Astrocyte (in vitro differentiated cells and primary cell): ENCODE data around the gene NAB1. TPM values are rescaled to one million over a fixed set of nuclear protein-coding genes. Genes with fewer than 3 reads are reported as not detected.

Experiments
- DNase-seq: peaks from one replicate; pipeline ENCODE4 v3.0.0-alpha.2; 2010; ENCODE audit warnings: low read depth
- FAIRE-seq: peaks from 2 replicates; lab custom pipeline; 2011; peaks lifted over from hg19 to GRCh38; lab: Jason Lieb, UNC
- H2AFZ ChIP-seq: 2 replicates; pipeline ENCODE4 v1.6.0; 2012; ENCODE audit warnings: low read depth, low read length, inconsistent platforms
- H3K27ac ChIP-seq: 2 replicates; pipeline ENCODE4 v1.5.1; 2011; ENCODE audit warnings: low read depth, low read length, inconsistent platforms
- H3K27me3 ChIP-seq: 2 replicates; pipeline ENCODE4 v1.6.0; 2011; ENCODE audit warnings: low read length, inconsistent platforms; ENCODE audit not compliant: insufficient read depth
- H3K36me3 ChIP-seq: 2 replicates; pipeline ENCODE4 v1.5.1; 2011; ENCODE audit warnings: low read length, inconsistent platforms; ENCODE audit not compliant: insufficient read depth
- H3K4me1 ChIP-seq: 2 replicates; pipeline ENCODE4 v1.5.1; 2011; ENCODE audit warnings: low read length, inconsistent platforms; ENCODE audit not compliant: insufficient read depth
- H3K4me2 ChIP-seq: 2 replicates; pipeline ENCODE4 v1.6.0; 2012; ENCODE audit warnings: low read length, inconsistent platforms
- H3K4me3 ChIP-seq: 2 replicates; pipeline ENCODE4 v1.5.1; 2011; ENCODE audit warnings: low read depth, mild to moderate bottlenecking, low read length, inconsistent platforms; ENCODE audit not compliant: insufficient read depth
- H3K79me2 ChIP-seq: 2 replicates; pipeline ENCODE4 v1.6.0; 2012; ENCODE audit warnings: mild to moderate bottlenecking, low read length, inconsistent platforms; ENCODE audit not compliant: insufficient read depth
- H3K9ac ChIP-seq: 2 replicates; pipeline ENCODE4 v1.6.0; 2012; ENCODE audit warnings: mild to moderate bottlenecking, low read length, inconsistent platforms
- H3K9me3 ChIP-seq: 2 replicates; pipeline ENCODE4 v1.5.1; 2012; ENCODE audit warnings: low read depth, mild to moderate bottlenecking, low read length, inconsistent platforms; ENCODE audit not compliant: insufficient read depth
- H4K20me1 ChIP-seq: 2 replicates; pipeline ENCODE4 v1.6.0; 2012; ENCODE audit warnings: low read length, inconsistent platforms; ENCODE audit not compliant: insufficient read depth
- H3K27ac Mint-ChIP-seq: one replicate; pipeline ENCODE4 v1.8.0; 2021; ENCODE audit warnings: mild to moderate bottlenecking, mixed read lengths; ENCODE audit not compliant: unreplicated experiment
- H3K27me3 Mint-ChIP-seq: one replicate; pipeline ENCODE4 v1.8.0; 2021; ENCODE audit warnings: low read depth, mixed read lengths; ENCODE audit not compliant: unreplicated experiment
- H3K36me3 Mint-ChIP-seq: one replicate; pipeline ENCODE4 v1.8.0; 2021; ENCODE audit warnings: low read depth, mixed read lengths; ENCODE audit not compliant: unreplicated experiment
- H3K4me1 Mint-ChIP-seq: one replicate; pipeline ENCODE4 v1.8.0; 2021; ENCODE audit warnings: low read depth, mixed read lengths; ENCODE audit not compliant: unreplicated experiment
- H3K4me3 Mint-ChIP-seq: one replicate; pipeline ENCODE4 v1.8.0; 2021; ENCODE audit warnings: mild to moderate bottlenecking, moderate library complexity, mixed read lengths; ENCODE audit not compliant: unreplicated experiment
- H3K9me3 Mint-ChIP-seq: one replicate; pipeline ENCODE4 v1.8.0; 2021; ENCODE audit warnings: mild to moderate bottlenecking, mixed read lengths; ENCODE audit not compliant: unreplicated experiment
- EZH2 ChIP-seq: IDR thresholded peaks from 2 replicates; pipeline ENCODE4 v1.6.1; 2012; ENCODE audit warnings: mild to moderate bottlenecking, low read length, inconsistent platforms; ENCODE audit not compliant: insufficient read depth
- total RNA-seq: library from RNA; stranded (reverse); gene quantifications from 2 replicates; pipeline ENCODE4 v1.2.1, GENCODE V29; 2021
- TF ChIP-seq, protein P1 (sequence below): IDR thresholded peaks from 2 replicates; pipeline ENCODE4 v1.5.1; 2011; ENCODE audit warnings: low read depth, mild to moderate bottlenecking, inconsistent platforms, low read length, moderate library complexity; ENCODE audit not compliant: insufficient read depth

NAB1 gene
- total RNA-seq, 1 donor from 2014 or later = 25.4 TPM

GRCh38 chr2:190600293-190601103 lies 48.4 kb upstream of the NAB1 start:
- no peak overlapping the region for H3K4me3 Mint-ChIP-seq
- TF ChIP-seq EZH2 = no peak
- TF ChIP-seq, protein P1, sequence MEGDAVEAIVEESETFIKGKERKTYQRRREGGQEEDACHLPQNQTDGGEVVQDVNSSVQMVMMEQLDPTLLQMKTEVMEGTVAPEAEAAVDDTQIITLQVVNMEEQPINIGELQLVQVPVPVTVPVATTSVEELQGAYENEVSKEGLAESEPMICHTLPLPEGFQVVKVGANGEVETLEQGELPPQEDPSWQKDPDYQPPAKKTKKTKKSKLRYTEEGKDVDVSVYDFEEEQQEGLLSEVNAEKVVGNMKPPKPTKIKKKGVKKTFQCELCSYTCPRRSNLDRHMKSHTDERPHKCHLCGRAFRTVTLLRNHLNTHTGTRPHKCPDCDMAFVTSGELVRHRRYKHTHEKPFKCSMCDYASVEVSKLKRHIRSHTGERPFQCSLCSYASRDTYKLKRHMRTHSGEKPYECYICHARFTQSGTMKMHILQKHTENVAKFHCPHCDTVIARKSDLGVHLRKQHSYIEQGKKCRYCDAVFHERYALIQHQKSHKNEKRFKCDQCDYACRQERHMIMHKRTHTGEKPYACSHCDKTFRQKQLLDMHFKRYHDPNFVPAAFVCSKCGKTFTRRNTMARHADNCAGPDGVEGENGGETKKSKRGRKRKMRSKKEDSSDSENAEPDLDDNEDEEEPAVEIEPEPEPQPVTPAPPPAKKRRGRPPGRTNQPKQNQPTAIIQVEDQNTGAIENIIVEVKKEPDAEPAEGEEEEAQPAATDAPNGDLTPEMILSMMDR = no peak
- no peak overlapping the region for H3K4me3 ChIP-seq
- no peaks in the 10 kb centered on the region for H3K79me2 ChIP-seq
- no peak overlapping the region for H3K4me2 ChIP-seq
- no peak overlapping the region for H2AFZ ChIP-seq
- no peaks in the 10 kb centered on the region for H3K36me3 Mint-ChIP-seq
- no peaks in the 10 kb centered on the region for H3K36me3 ChIP-seq
- H3K9ac ChIP-seq = no peak overlapping the region
- H3K9me3 ChIP-seq = no peaks in the 10 kb centered on the region
- peaks cover 2% of the 10 kb centered on the region for H3K9me3 Mint-ChIP-seq
- H3K27me3 Mint-ChIP-seq = no peaks in the 10 kb centered on the region
- no peaks in the 10 kb centered on the region for H3K4me1 ChIP-seq
- no peak overlapping the region for H3K27ac Mint-ChIP-seq
- FAIRE-seq (no peak), DNase-seq (no peak)
- no peak overlapping the region for H3K27ac ChIP-seq
- no peaks in the 10 kb centered on the region for H3K4me1 Mint-ChIP-seq
- no peaks in the 10 kb centered on the region for H4K20me1 ChIP-seq
- H3K27me3 ChIP-seq = no peaks in the 10 kb centered on the region

GRCh38 chr2:190603374-190603773 lies 45.5 kb upstream of the NAB1 start:
- H3K9ac ChIP-seq = no peak overlapping the region
- Mint-ChIP-seq H3K9me3 (peaks cover 2% of the 10 kb centered on the region), H3K27me3 (no peaks in the 10 kb centered on the region), H3K36me3 (no peaks in the 10 kb centered on the region), H3K4me3 (no peak overlapping the region), H3K27ac (no peak overlapping the region), H3K4me1 (peaks cover 10% of the 10 kb centered on the region)
- TF ChIP-seq, protein P1 = no peak
- no peak for TF ChIP-seq EZH2
- no peaks in the 10 kb centered on the region for H3K27me3 ChIP-seq
- H3K9me3 ChIP-seq = no peaks in the 10 kb centered on the region
- no peaks in the 10 kb centered on the region for H3K79me2 ChIP-seq
- no peak for DNase-seq
- H3K4me1 ChIP-seq = peaks cover 10% of the 10 kb centered on the region
- H2AFZ ChIP-seq = no peak overlapping the region
- no peaks in the 10 kb centered on the region for H3K36me3 ChIP-seq
- no peak for FAIRE-seq
- no peak overlapping the region for H3K27ac ChIP-seq
- no peaks in the 10 kb centered on the region for H4K20me1 ChIP-seq
- H3K4me2 ChIP-seq = no peak overlapping the region
- H3K4me3 ChIP-seq = no peak overlapping the region

- no peaks in the 10 kb centered on the region for H3K27me3 Mint-ChIP-seq
- H3K4me3 ChIP-seq = no peak overlapping the region
- H3K9me3 ChIP-seq = no peaks in the 10 kb centered on the region
- peak overlapping the region; percentile 91 for H3K27ac ChIP-seq
- peaks cover 12% of the 10 kb centered on the region for H3K4me1 ChIP-seq
- no peak overlapping the region for H3K4me3 Mint-ChIP-seq
- H3K36me3 Mint-ChIP-seq = no peaks in the 10 kb centered on the region
- H3K27ac Mint-ChIP-seq = peak overlapping the region; percentile 15
- H3K27me3 ChIP-seq = no peaks in the 10 kb centered on the region
- DNase-seq (peak; percentile 99), FAIRE-seq (no peak)
- H3K9me3 Mint-ChIP-seq = peaks cover 2% of the 10 kb centered on the region
- H3K79me2 ChIP-seq = no peaks in the 10 kb centered on the region
- TF ChIP-seq, protein P1 = no peak
- TF ChIP-seq EZH2 = no peak
- H3K9ac ChIP-seq = peak overlapping the region; percentile 71
- peaks cover 10% of the 10 kb centered on the region for H3K4me1 Mint-ChIP-seq
- H4K20me1 ChIP-seq = no peaks in the 10 kb centered on the region
- H2AFZ ChIP-seq = peak overlapping the region; percentile 6
- peak overlapping the region; percentile 80 for H3K4me2 ChIP-seq
- no peaks in the 10 kb centered on the region for H3K36me3 ChIP-seq
Measured at GRCh38 chr2:190607014-190607597, 41.8 kb upstream of the NAB1 start.
